ENCODE measurements around the gene NLK.
A peak's percentile ranks its signal among the peaks of the same experiment; 100 is the strongest.

The NLK gene

DNA sequence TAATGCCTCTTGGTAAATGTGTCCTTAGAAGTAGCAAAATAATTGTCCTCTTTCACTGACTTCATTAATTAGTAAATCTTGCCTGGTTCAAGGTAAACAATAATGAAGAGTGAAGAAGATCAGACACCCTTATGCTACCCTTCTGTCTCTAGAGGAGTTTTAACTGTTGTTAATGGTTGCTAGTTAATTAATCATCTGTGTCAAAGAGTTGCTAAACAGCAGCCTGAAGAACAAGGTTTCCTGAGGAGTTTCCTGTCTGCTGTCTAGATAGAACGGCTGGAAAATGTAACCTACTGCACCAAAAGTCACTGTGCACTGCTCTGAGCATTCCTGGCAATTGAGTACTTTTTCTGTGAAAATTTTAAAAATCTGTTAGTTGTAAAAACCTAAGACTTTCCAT is 131.3 kb downstream of the NLK start:
- no peak overlapping the region for H2BK5ac ChIP-seq (ENCODE audit: low read length)
- H2BK120ac ChIP-seq (ENCODE audit: low read depth, low read length) = no peak overlapping the region
- no peak overlapping the region for H4K8ac ChIP-seq (ENCODE audit: low read depth, low read length)
- H2BK15ac ChIP-seq (ENCODE audit: low read length) = no peak overlapping the region
- H3K79me1 ChIP-seq (ENCODE audit: low read depth, low read length) = no peaks in the 10 kb centered on the region
- no peak overlapping the region for H3K4me3 ChIP-seq (ENCODE audit: low read length in 2 of 2)
- no peak overlapping the region for H3K9ac ChIP-seq (ENCODE audit: low read depth, low read length, poor library complexity)
- no peak overlapping the region for H2AK5ac ChIP-seq (ENCODE audit: low read depth, low read length)
- no CpG with 5 or more reads among the region's 1 CpG for whole genome bisulfite sequencing, 2 donors (ENCODE audit: extremely low coverage in 2 of 2, insufficient read length in 2 of 2, insufficient replicate concordance in 1 of 2)
- H3K23ac ChIP-seq (ENCODE audit: low read depth, low read length, poor library complexity) = no peak overlapping the region
- H3K14ac ChIP-seq (ENCODE audit: low read length) = no peak overlapping the region
- H2AFZ ChIP-seq (ENCODE audit: low read length) = no peak overlapping the region
- H2BK12ac ChIP-seq (ENCODE audit: low read length) = no peak overlapping the region
- H3K27me3 ChIP-seq (ENCODE audit: control insufficient read depth in 3 of 3, insufficient read depth in 3 of 3, low read depth in 1 of 3, low read length in 3 of 3) = no peaks in the 10 kb centered on the region
- no peak overlapping the region for H3K27ac ChIP-seq (replicated peaks; ENCODE audit: low read length)
- H3K36me3 ChIP-seq (replicated peaks in 1 of 2; ENCODE audit: control insufficient read depth in 2 of 2, insufficient read depth in 2 of 2, low read length in 2 of 2) = peaks cover 4 to 63% of the 10 kb centered on the region in 2 donors
- no peak overlapping the region for H3K4me2 ChIP-seq (ENCODE audit: insufficient read depth, low read length, poor library complexity, severe bottlenecking)
- H3K4me1 ChIP-seq (ENCODE audit: control insufficient read depth in 2 of 2, insufficient read depth in 1 of 2, low read depth in 1 of 2, low read length in 2 of 2) = no peaks in the 10 kb centered on the region
- H3K18ac ChIP-seq (ENCODE audit: low read length) = no peak overlapping the region
- no peak overlapping the region for H4K91ac ChIP-seq (ENCODE audit: low read depth, low read length, poor library complexity)
- no peaks in the 10 kb centered on the region for H3K9me3 ChIP-seq (replicated peaks in 1 of 2; ENCODE audit: control insufficient read depth in 2 of 2, insufficient read depth in 1 of 2, low read depth in 1 of 2, low read length in 2 of 2)
- H3K4ac ChIP-seq (ENCODE audit: low read length) = no peak overlapping the region
- no peak for DNase-seq (ENCODE audit: low spot score)

DNA sequence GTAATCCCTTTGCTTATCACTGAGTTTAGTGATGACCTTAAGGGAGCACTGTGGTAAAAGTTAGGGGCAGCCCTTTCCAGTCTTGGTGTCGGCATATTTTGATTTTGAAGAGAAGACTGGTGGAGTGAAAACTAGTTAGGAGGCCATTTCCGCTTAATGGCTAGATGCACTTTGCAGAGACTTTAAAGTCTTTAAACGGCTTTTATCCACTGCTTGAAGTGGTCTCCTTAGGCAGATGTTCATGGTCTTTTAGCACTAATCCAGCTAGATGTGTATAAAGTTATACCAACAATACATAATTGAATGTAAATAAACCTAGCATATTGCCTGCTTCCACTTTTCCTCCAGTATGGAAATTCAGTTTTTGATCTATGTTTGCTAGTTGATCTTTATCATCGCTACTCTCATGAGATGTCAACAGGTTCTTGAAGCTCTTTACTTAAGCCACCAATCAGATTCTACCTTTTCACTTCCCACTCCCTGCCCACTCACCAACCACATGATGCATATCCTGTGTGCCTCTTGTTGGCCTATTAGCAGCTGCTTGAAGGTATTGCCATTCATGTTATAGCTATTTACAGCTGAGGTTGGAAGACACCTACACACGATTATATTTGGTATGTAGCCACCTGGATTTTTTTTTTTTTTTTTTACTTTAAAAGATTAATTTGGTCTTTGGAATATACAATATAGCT is 132.0 kb downstream of the NLK start:
- no peak overlapping the region for H3K18ac ChIP-seq (ENCODE audit: low read length)
- H3K9ac ChIP-seq (ENCODE audit: low read depth, low read length, poor library complexity) = no peak overlapping the region
- no peaks in the 10 kb centered on the region for H3K4me1 ChIP-seq (ENCODE audit: control insufficient read depth in 2 of 2, insufficient read depth in 1 of 2, low read depth in 1 of 2, low read length in 2 of 2)
- H3K4ac ChIP-seq (ENCODE audit: low read length) = no peak overlapping the region
- H3K4me2 ChIP-seq (ENCODE audit: insufficient read depth, low read length, poor library complexity, severe bottlenecking) = no peak overlapping the region
- no peak overlapping the region for H2BK15ac ChIP-seq (ENCODE audit: low read length)
- no peak overlapping the region for H2AFZ ChIP-seq (ENCODE audit: low read length)
- no peaks in the 10 kb centered on the region for H3K79me1 ChIP-seq (ENCODE audit: low read depth, low read length)
- H3K23ac ChIP-seq (ENCODE audit: low read depth, low read length, poor library complexity) = no peak overlapping the region
- no peak overlapping the region for H2BK120ac ChIP-seq (ENCODE audit: low read depth, low read length)
- H4K91ac ChIP-seq (ENCODE audit: low read depth, low read length, poor library complexity) = no peak overlapping the region
- H2BK12ac ChIP-seq (ENCODE audit: low read length) = no peak overlapping the region
- no CpG with 5 or more reads among the region's 5 CpGs for WGBS, 2 donors (ENCODE audit: extremely low coverage in 2 of 2, insufficient read length in 2 of 2, insufficient replicate concordance in 1 of 2)
- H3K36me3 ChIP-seq (replicated peaks in 1 of 2; ENCODE audit: control insufficient read depth in 2 of 2, insufficient read depth in 2 of 2, low read length in 2 of 2) = peaks cover 4 to 57% of the 10 kb centered on the region in 2 donors
- H3K27me3 ChIP-seq (ENCODE audit: control insufficient read depth in 3 of 3, insufficient read depth in 3 of 3, low read depth in 1 of 3, low read length in 3 of 3) = no peaks in the 10 kb centered on the region
- H3K14ac ChIP-seq (ENCODE audit: low read length) = no peak overlapping the region
- H3K9me3 ChIP-seq (replicated peaks in 1 of 2; ENCODE audit: control insufficient read depth in 2 of 2, insufficient read depth in 1 of 2, low read depth in 1 of 2, low read length in 2 of 2) = no peaks in the 10 kb centered on the region
- H2AK5ac ChIP-seq (ENCODE audit: low read depth, low read length) = no peak overlapping the region
- H2BK5ac ChIP-seq (ENCODE audit: low read length) = no peak overlapping the region
- no peak for DNase-seq (ENCODE audit: low spot score)
- H3K4me3 ChIP-seq (ENCODE audit: low read length in 2 of 2) = no peak overlapping the region
- H3K27ac ChIP-seq (replicated peaks; ENCODE audit: low read length) = no peak overlapping the region
- H4K8ac ChIP-seq (ENCODE audit: low read depth, low read length) = peak overlapping the region; percentile 93

GRCh38 chr17:28177351-28177750 is 134.9 kb downstream of the NLK start:
- WGBS, 2 donors (ENCODE audit: extremely low coverage in 2 of 2, insufficient read length in 2 of 2, insufficient replicate concordance in 1 of 2) = no CpG with 5 or more reads among the region's 2 CpGs
- Histone ChIP-seq H3K4ac (ENCODE audit: low read length) (no peak overlapping the region), H2BK15ac (ENCODE audit: low read length) (no peak overlapping the region), H3K18ac (ENCODE audit: low read length) (no peak overlapping the region), H2BK12ac (ENCODE audit: low read length) (no peak overlapping the region), H3K4me1 (ENCODE audit: control insufficient read depth in 2 of 2, insufficient read depth in 1 of 2, low read depth in 1 of 2, low read length in 2 of 2) (no peaks in the 10 kb centered on the region), H3K27ac (replicated peaks; ENCODE audit: low read length) (no peak overlapping the region), H3K9ac (ENCODE audit: low read depth, low read length, poor library complexity) (no peak overlapping the region), H4K8ac (ENCODE audit: low read depth, low read length) (no peak overlapping the region), H3K14ac (ENCODE audit: low read length) (no peak overlapping the region), H2AFZ (ENCODE audit: low read length) (no peak overlapping the region), H2BK5ac (ENCODE audit: low read length) (no peak overlapping the region), H3K36me3 (replicated peaks in 1 of 2; ENCODE audit: control insufficient read depth in 2 of 2, insufficient read depth in 2 of 2, low read length in 2 of 2) (peaks cover 2 to 37% of the 10 kb centered on the region in 2 donors), H3K27me3 (ENCODE audit: control insufficient read depth in 3 of 3, insufficient read depth in 3 of 3, low read depth in 1 of 3, low read length in 3 of 3) (no peaks in the 10 kb centered on the region), H3K79me1 (ENCODE audit: low read depth, low read length) (no peaks in the 10 kb centered on the region), H3K23ac (ENCODE audit: low read depth, low read length, poor library complexity) (no peak overlapping the region), H3K4me2 (ENCODE audit: insufficient read depth, low read length, poor library complexity, severe bottlenecking) (no peak overlapping the region), H3K9me3 (replicated peaks in 1 of 2; ENCODE audit: control insufficient read depth in 2 of 2, insufficient read depth in 1 of 2, low read depth in 1 of 2, low read length in 2 of 2) (no peaks in the 10 kb centered on the region), H3K4me3 (ENCODE audit: low read length in 2 of 2) (no peak overlapping the region), H2BK120ac (ENCODE audit: low read depth, low read length) (no peak overlapping the region), H2AK5ac (ENCODE audit: low read depth, low read length) (no peak overlapping the region), H4K91ac (ENCODE audit: low read depth, low read length, poor library complexity) (no peak overlapping the region)
- no peak for DNase-seq (ENCODE audit: low spot score)

GRCh38 chr17:28178800-28179199 is 136.3 kb downstream of the NLK start:
- H3K14ac ChIP-seq (ENCODE audit: low read length) = no peak overlapping the region
- no peaks in the 10 kb centered on the region for H3K79me1 ChIP-seq (ENCODE audit: low read depth, low read length)
- no peaks in the 10 kb centered on the region for H3K4me1 ChIP-seq (ENCODE audit: control insufficient read depth in 2 of 2, insufficient read depth in 1 of 2, low read depth in 1 of 2, low read length in 2 of 2)
- no peak overlapping the region for H2AFZ ChIP-seq (ENCODE audit: low read length)
- WGBS, 2 donors (ENCODE audit: extremely low coverage in 2 of 2, insufficient read length in 2 of 2, insufficient replicate concordance in 1 of 2) = no CpG with 5 or more reads among the region's 3 CpGs
- no peak overlapping the region for H2BK15ac ChIP-seq (ENCODE audit: low read length)
- H3K27me3 ChIP-seq (ENCODE audit: control insufficient read depth in 3 of 3, insufficient read depth in 3 of 3, low read depth in 1 of 3, low read length in 3 of 3) = no peaks in the 10 kb centered on the region
- H3K9me3 ChIP-seq (replicated peaks in 1 of 2; ENCODE audit: control insufficient read depth in 2 of 2, insufficient read depth in 1 of 2, low read depth in 1 of 2, low read length in 2 of 2) = no peaks in the 10 kb centered on the region
- no peak overlapping the region for H2BK120ac ChIP-seq (ENCODE audit: low read depth, low read length)
- H2AK5ac ChIP-seq (ENCODE audit: low read depth, low read length) = no peak overlapping the region
- H2BK5ac ChIP-seq (ENCODE audit: low read length) = no peak overlapping the region
- H3K36me3 ChIP-seq (replicated peaks in 1 of 2; ENCODE audit: control insufficient read depth in 2 of 2, insufficient read depth in 2 of 2, low read length in 2 of 2) = peaks cover 2 to 23% of the 10 kb centered on the region in 2 donors
- no peak overlapping the region for H3K4ac ChIP-seq (ENCODE audit: low read length)
- no peak overlapping the region for H3K18ac ChIP-seq (ENCODE audit: low read length)
- H3K4me2 ChIP-seq (ENCODE audit: insufficient read depth, low read length, poor library complexity, severe bottlenecking) = no peak overlapping the region
- no peak for DNase-seq (ENCODE audit: low spot score)
- H4K8ac ChIP-seq (ENCODE audit: low read depth, low read length) = no peak overlapping the region
- H4K91ac ChIP-seq (ENCODE audit: low read depth, low read length, poor library complexity) = no peak overlapping the region
- no peak overlapping the region for H3K9ac ChIP-seq (ENCODE audit: low read depth, low read length, poor library complexity)
- no peak overlapping the region for H3K27ac ChIP-seq (replicated peaks; ENCODE audit: low read length)
- no peak overlapping the region for H3K23ac ChIP-seq (ENCODE audit: low read depth, low read length, poor library complexity)
- no peak overlapping the region for H3K4me3 ChIP-seq (ENCODE audit: low read length in 2 of 2)
- H2BK12ac ChIP-seq (ENCODE audit: low read length) = no peak overlapping the region
